Mesothelial cell of epicardium (in vitro differentiated cells): ENCODE measurements around the gene KCTD1. TPM values are rescaled to one million over a fixed set of nuclear protein-coding genes. Genes with fewer than 3 reads are reported as not detected.

Experiments used
- DNase-seq, 2 experiments: peaks; one replicate each; pipeline ENCODE4 v3.0.0; 2021; ENCODE audit warnings: low spot score in 2 of 2; ENCODE audit not compliant: unreplicated experiment in 2 of 2
- H3K27ac Mint-ChIP-seq: 2 replicates; pipeline ENCODE4 v1.8.0; 2021; ENCODE audit warnings: mixed read lengths
- H3K27me3 Mint-ChIP-seq: 2 replicates; pipeline ENCODE4 v1.8.0; 2021; ENCODE audit warnings: low read depth, mixed read lengths
- H3K36me3 Mint-ChIP-seq: 2 replicates; pipeline ENCODE4 v1.8.0; 2021; ENCODE audit warnings: mixed read lengths
- H3K4me1 Mint-ChIP-seq: 2 replicates; pipeline ENCODE4 v1.8.0; 2021; ENCODE audit warnings: mixed read lengths
- H3K4me3 Mint-ChIP-seq: 2 replicates; pipeline ENCODE4 v1.8.0; 2021; ENCODE audit warnings: mild to moderate bottlenecking, moderate library complexity, mixed read lengths
- H3K9me3 Mint-ChIP-seq: 2 replicates; pipeline ENCODE4 v1.8.0; 2021; ENCODE audit warnings: mixed read lengths
- CTCF ChIP-seq: fragments of 200-600 bp; sonication (generic); IDR thresholded peaks from one replicate; pipeline ENCODE4 v1.5.0; 2021; ENCODE audit warnings: antibody characterized with exemption; ENCODE audit not compliant: unreplicated experiment
- total RNA-seq: library from RNA; stranded (reverse); gene quantifications from 3 replicates; pipeline ENCODE4 v1.2.1, GENCODE V29; 2021

The KCTD1 gene
- total RNA-seq, 1 donor from 2014 or later, result 38.5 TPM

- no peaks in the 10 kb centered on the region for H3K36me3 Mint-ChIP-seq
- H3K4me1 Mint-ChIP-seq, result peaks cover 67% of the 10 kb centered on the region
- DNase-seq, result no peak
- no peaks in the 10 kb centered on the region for H3K9me3 Mint-ChIP-seq
- H3K4me3 Mint-ChIP-seq, result no peak overlapping the region
- H3K27me3 Mint-ChIP-seq, result no peaks in the 10 kb centered on the region
- TF ChIP-seq CTCF, result no peak
- H3K27ac Mint-ChIP-seq, result peak overlapping the region; percentile 48
Measured at GRCh38 chr18:26540043-26540628, 8.2 kb downstream of the KCTD1 start.

GRCh38 chr18:26538524-26538923, 9.8 kb downstream of the KCTD1 start:
- H3K4me3 Mint-ChIP-seq, result no peak overlapping the region
- TF ChIP-seq CTCF, result no peak
- H3K27ac Mint-ChIP-seq, result no peak overlapping the region
- H3K36me3 Mint-ChIP-seq, result no peaks in the 10 kb centered on the region
- no peak for DNase-seq
- H3K27me3 Mint-ChIP-seq, result no peaks in the 10 kb centered on the region
- H3K4me1 Mint-ChIP-seq, result peaks cover 54% of the 10 kb centered on the region
- no peaks in the 10 kb centered on the region for H3K9me3 Mint-ChIP-seq

GRCh38 chr18:26536664-26537063, 11.7 kb downstream of the KCTD1 start:
- no peak for DNase-seq
- Mint-ChIP-seq H3K36me3 (no peaks in the 10 kb centered on the region), H3K9me3 (no peaks in the 10 kb centered on the region), H3K4me3 (no peak overlapping the region), H3K27ac (peak overlapping the region; percentile 88), H3K27me3 (no peaks in the 10 kb centered on the region), H3K4me1 (peaks cover 42% of the 10 kb centered on the region)
- no peak for TF ChIP-seq CTCF

DNA sequence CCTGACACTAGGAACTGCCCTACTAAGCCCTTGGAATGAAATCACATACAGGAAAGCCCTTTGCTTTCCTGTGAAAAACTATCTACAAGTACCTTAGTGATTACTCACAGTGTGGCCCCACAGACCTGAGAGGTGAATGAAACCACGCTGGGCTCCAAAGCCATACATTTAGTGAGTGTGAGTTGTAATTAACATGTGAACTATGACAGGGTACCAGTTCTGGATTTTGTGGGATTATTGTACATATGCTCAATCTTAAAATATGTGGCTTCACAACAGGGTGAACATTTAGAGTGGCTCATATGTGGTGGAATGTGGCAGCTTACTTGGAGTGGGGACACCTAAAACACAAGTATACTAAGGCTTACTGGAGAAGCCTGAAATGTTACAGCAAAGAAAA, 12.3 kb downstream of the KCTD1 start:
- Mint-ChIP-seq H3K9me3 (no peaks in the 10 kb centered on the region), H3K36me3 (no peaks in the 10 kb centered on the region), H3K27me3 (no peaks in the 10 kb centered on the region), H3K4me1 (peaks cover 36% of the 10 kb centered on the region), H3K4me3 (no peak overlapping the region), H3K27ac (peak overlapping the region; percentile 65)
- no peak for TF ChIP-seq CTCF
- no peak for DNase-seq

DNA sequence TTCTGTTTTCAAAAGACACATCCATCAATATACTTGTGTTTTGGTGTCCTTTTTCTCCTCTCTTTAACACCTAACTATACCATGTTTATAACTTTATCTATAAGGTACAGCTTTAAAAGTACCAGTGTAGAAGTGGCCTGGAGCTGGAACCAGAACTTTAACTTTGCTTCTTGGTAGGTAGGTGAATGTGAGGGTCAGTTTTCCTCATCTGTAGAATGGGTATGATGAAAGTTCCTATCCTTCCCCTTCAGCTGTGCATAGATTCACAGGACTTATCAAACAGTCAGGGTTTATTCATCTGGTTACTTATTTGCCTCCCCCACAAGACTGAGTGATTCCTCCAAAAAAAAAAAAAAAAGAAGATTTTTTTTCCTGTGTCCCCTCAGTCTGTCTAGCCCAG, 12.7 kb downstream of the KCTD1 start:
- no peak for TF ChIP-seq CTCF
- Mint-ChIP-seq H3K27me3 (no peaks in the 10 kb centered on the region), H3K9me3 (no peaks in the 10 kb centered on the region), H3K4me3 (no peak overlapping the region), H3K36me3 (no peaks in the 10 kb centered on the region), H3K27ac (peak overlapping the region; percentile 65), H3K4me1 (peaks cover 32% of the 10 kb centered on the region)
- DNase-seq, result no peak
